HFFc6 (cell line): ENCODE measurements around the gene TMPRSS11D. TPM values are rescaled to one million over a fixed set of nuclear protein-coding genes. Genes with fewer than 3 reads are reported as not detected.

ENCODE experiments used
- DNase-seq: peaks from one replicate; pipeline ENCODE4 v3.0.0-alpha.2; 2018
- H3K27ac Mint-ChIP-seq: 2 replicates; pipeline ENCODE4 v1.8.0; 2020; ENCODE audit warnings: mild to moderate bottlenecking, mixed read lengths
- H3K27me3 Mint-ChIP-seq: 2 replicates; pipeline ENCODE4 v1.8.0; 2021; ENCODE audit warnings: mild to moderate bottlenecking, moderate library complexity, mixed read lengths; ENCODE audit not compliant: insufficient read depth
- H3K36me3 Mint-ChIP-seq: 2 replicates; pipeline ENCODE4 v1.8.0; 2021; ENCODE audit warnings: low read depth, mixed read lengths
- H3K4me1 Mint-ChIP-seq: 2 replicates; pipeline ENCODE4 v1.8.0; 2020; ENCODE audit warnings: low read depth, mixed read lengths
- H3K4me3 Mint-ChIP-seq: 2 replicates; pipeline ENCODE4 v1.8.0; 2020; ENCODE audit warnings: mild to moderate bottlenecking, moderate library complexity, mixed read lengths
- H3K9me3 Mint-ChIP-seq: 2 replicates; pipeline ENCODE4 v1.8.0; 2020; ENCODE audit warnings: mild to moderate bottlenecking, mixed read lengths
- total RNA-seq, 6 experiments: library from RNA; stranded (reverse); fragmentation: NEBNext Ultra II Directional; extraction: Animal tissue kit (Norgen Biotek cat#: 25700); gene quantifications; 2 replicates in 1 of 6; 3 replicates in 5 of 6; pipeline ENCODE4 v1.2.3, GENCODE V29; 2021
- TF ChIP-seq, protein P1 (sequence below): fragments of 200-600 bp; sonication (generic); IDR thresholded peaks from 2 replicates; pipeline ENCODE4 v1.5.0; 2021; ENCODE audit warnings: antibody characterized with exemption, mild to moderate bottlenecking

Gene TMPRSS11D
- total RNA-seq, 6 experiments from 2014 or later, result not detected

DNA sequence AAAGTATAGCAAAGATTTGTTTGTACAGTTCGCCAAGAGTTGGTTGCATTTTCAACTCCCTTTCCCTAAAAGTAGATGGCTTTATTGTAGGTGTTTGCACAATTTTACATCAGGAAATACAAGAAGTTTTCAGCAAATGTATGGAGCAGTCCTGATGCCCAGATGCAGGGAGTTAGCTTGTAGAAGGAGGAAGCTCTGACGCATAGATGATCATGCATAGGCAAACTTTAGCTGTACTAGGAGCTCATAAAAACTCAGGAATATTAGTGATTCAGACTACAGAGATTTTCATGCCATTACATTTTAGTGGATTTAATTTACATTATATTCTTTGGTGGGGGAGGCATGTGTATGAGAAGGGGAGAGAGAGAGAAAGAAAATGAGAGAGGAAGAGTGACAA lies 62.9 kb downstream of the TMPRSS11D start:
- H3K9me3 Mint-ChIP-seq, result no peaks in the 10 kb centered on the region
- H3K27ac Mint-ChIP-seq, result no peak overlapping the region
- DNase-seq, result no peak
- no peaks in the 10 kb centered on the region; the same call in 1 of the 2 replicates for H3K27me3 Mint-ChIP-seq
- no peak overlapping the region for H3K4me3 Mint-ChIP-seq
- no peaks in the 10 kb centered on the region for H3K4me1 Mint-ChIP-seq
- no peaks in the 10 kb centered on the region for H3K36me3 Mint-ChIP-seq
- TF ChIP-seq, protein P1, sequence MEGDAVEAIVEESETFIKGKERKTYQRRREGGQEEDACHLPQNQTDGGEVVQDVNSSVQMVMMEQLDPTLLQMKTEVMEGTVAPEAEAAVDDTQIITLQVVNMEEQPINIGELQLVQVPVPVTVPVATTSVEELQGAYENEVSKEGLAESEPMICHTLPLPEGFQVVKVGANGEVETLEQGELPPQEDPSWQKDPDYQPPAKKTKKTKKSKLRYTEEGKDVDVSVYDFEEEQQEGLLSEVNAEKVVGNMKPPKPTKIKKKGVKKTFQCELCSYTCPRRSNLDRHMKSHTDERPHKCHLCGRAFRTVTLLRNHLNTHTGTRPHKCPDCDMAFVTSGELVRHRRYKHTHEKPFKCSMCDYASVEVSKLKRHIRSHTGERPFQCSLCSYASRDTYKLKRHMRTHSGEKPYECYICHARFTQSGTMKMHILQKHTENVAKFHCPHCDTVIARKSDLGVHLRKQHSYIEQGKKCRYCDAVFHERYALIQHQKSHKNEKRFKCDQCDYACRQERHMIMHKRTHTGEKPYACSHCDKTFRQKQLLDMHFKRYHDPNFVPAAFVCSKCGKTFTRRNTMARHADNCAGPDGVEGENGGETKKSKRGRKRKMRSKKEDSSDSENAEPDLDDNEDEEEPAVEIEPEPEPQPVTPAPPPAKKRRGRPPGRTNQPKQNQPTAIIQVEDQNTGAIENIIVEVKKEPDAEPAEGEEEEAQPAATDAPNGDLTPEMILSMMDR, result no peak

DNA sequence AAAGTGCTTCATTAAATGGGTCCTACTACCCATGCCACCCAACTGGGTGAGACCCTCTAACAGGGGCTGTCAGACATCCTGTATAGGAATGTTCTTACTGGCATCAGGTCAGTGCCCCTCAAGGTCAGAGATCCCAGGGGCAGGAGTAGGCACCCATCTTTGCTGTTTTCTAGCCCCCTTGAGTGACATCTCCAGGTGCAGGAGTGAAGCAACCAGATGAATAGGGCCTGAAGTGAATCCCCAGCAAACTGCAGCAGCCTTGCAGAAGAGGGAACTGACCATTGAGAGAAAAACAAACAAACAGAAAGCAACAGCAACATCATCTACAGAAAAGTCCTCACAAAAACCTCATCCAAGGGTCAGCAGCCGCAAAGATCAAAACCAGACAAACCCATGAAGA lies 73.8 kb downstream of the TMPRSS11D start:
- TF ChIP-seq, protein P1, result no peak
- DNase-seq, result no peak
- Mint-ChIP-seq H3K9me3 (peaks cover 8% of the 10 kb centered on the region), H3K27ac (no peak overlapping the region), H3K36me3 (peaks cover 3% of the 10 kb centered on the region; the same call in 1 of the 2 replicates), H3K4me3 (no peak overlapping the region), H3K27me3 (peaks cover 2% of the 10 kb centered on the region), H3K4me1 (no peaks in the 10 kb centered on the region)

DNA sequence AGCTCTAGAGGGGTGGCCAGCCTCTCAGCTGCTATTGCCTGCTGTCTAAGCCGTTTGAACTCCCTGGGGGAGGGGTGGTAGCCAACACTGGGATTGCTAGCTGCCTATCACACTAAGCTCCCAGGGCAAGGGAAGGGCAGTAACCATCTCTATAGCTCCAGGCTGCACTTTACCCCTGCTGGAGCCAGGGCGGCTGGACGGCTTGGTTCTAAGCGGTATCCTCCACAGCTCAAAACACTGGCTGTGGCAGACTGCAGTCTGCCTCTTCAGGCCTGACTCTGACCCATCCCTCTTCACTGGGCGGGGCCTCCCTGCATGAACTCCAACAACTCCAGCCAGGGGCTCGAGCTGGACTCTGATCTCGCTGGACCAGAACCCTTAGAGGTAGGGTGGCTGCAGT lies 74.3 kb downstream of the TMPRSS11D start:
- Mint-ChIP-seq H3K27ac (no peak overlapping the region), H3K36me3 (peaks cover 3% of the 10 kb centered on the region; the same call in 1 of the 2 replicates), H3K9me3 (peaks cover 8% of the 10 kb centered on the region), H3K4me3 (no peak overlapping the region), H3K27me3 (peaks cover under 1% of the 10 kb centered on the region), H3K4me1 (no peaks in the 10 kb centered on the region)
- TF ChIP-seq, protein P1, result no peak
- DNase-seq, result no peak

DNA sequence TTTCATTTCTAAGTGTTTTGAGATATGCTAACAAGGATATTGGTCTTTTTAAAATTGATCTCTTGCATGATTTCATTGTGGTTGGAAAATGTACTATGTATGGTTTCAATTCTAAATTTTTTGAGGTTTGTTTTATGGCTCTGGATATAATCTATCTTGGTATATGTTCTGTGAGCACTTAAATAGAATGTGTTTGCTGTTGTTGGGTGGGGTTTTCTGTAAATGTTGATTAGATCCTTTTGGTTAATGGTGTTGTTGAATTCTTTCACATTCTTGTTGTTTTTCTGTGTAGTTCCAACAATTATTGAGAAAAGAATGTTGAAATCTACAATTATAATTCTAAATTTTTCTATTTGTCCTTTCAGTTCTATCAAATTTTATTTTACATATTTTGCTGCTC lies 87.0 kb downstream of the TMPRSS11D start:
- TF ChIP-seq, protein P1, result no peak
- no peaks in the 10 kb centered on the region for H3K4me1 Mint-ChIP-seq
- no peaks in the 10 kb centered on the region for H3K9me3 Mint-ChIP-seq
- H3K36me3 Mint-ChIP-seq, result no peaks in the 10 kb centered on the region
- no peak for DNase-seq
- H3K4me3 Mint-ChIP-seq, result no peak overlapping the region
- no peaks in the 10 kb centered on the region for H3K27me3 Mint-ChIP-seq
- no peak overlapping the region for H3K27ac Mint-ChIP-seq

DNA sequence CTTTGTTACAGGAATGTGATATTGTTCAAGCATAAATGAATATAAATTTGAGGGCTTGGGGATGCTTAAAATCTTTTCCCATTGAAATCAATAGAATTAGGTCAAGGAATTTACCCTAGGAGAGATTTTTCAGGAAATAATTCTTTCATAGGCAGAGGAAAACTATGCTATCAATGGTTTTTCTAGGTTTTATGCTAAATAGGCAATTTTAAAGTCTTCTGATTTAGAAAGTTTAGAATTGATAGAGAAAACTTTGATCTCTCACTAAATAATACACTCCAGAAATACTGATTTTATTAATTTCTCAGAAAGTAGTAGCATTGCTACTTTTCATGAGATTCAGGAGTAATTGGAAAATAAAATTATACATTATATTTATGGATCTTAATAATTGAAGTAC lies 93.1 kb downstream of the TMPRSS11D start:
- H3K4me3 Mint-ChIP-seq, result no peak overlapping the region
- DNase-seq, result no peak
- H3K9me3 Mint-ChIP-seq, result no peaks in the 10 kb centered on the region
- TF ChIP-seq, protein P1, result no peak
- no peaks in the 10 kb centered on the region for H3K27me3 Mint-ChIP-seq
- H3K4me1 Mint-ChIP-seq, result peaks cover 9% of the 10 kb centered on the region
- H3K27ac Mint-ChIP-seq, result no peak overlapping the region
- H3K36me3 Mint-ChIP-seq, result no peaks in the 10 kb centered on the region

DNA sequence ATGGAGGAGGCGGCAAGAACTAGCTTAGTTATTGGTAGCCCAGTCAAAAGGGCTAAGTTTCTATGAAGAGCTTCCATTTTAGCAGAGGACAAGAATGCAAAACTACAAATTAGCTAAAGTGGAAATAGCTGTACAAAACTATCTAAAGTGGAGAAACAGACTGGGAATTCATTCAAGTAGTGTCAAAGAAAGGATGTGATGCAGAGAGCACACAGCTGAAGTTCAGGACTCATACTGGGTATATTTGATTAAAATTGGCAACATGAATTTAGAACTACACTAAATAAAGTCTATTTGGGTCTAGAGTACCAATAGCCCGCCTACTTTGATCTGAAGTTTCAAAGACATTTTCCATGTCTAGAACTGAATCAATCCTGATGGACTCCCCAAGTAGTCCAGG lies 96.5 kb downstream of the TMPRSS11D start:
- DNase-seq, result no peak
- H3K4me1 Mint-ChIP-seq, result peaks cover 20% of the 10 kb centered on the region
- H3K27ac Mint-ChIP-seq, result no peak overlapping the region
- H3K4me3 Mint-ChIP-seq, result no peak overlapping the region
- TF ChIP-seq, protein P1, result no peak
- no peaks in the 10 kb centered on the region; the same call in 1 of the 2 replicates for H3K27me3 Mint-ChIP-seq
- no peaks in the 10 kb centered on the region for H3K36me3 Mint-ChIP-seq
- no peaks in the 10 kb centered on the region for H3K9me3 Mint-ChIP-seq
